ENCODE results near the gene CMBL.
"Not testable (repeated sequence)": the region's sequence is repeated elsewhere in the genome, so short reads cannot be mapped to it uniquely, and the experiment has no call there.

The CMBL gene

DNA sequence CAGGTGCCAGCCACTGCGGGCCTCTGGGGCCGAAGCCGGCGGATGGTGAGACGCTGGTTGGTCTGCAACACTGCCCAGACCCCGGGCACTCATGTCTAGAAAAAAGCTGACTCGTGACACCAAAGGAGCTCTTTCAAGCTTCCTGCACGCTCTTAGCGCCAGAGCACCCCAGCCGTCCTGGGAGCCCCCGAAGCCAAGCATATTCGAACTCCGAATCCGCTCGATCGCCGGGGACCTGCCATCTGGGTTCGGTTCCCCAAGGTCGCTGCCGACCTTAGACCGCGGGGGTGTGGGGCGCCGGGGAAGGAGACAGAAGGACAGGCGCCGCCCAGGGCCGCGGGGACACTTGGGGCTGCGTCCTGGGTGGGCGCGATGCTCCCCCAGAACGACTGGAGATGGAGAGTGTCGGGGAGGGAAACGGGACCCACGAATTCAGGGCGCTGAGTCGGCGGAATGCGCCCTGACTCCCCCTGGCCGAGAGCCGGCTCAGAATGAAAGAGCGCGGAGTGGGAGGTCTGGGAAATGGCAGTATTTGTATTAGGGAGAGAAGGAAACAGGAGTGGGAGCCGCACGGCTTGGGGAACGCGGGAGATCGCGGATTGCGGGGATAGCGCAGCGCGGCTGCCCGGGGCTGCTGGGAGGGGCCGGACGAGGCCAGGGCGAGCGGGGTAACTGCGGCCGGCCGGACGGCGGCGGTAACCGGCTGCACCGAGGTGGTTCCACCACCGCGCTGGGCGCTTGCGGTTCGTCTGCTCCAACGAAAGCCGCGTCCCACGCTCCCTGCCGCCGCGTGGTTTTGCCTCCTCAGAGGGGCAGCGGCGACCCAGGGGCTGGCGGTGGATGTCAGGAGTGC lies 25.7 kb upstream of the CMBL start:
- DNase-seq (ENCODE audit: low spot score): no peak

DNA sequence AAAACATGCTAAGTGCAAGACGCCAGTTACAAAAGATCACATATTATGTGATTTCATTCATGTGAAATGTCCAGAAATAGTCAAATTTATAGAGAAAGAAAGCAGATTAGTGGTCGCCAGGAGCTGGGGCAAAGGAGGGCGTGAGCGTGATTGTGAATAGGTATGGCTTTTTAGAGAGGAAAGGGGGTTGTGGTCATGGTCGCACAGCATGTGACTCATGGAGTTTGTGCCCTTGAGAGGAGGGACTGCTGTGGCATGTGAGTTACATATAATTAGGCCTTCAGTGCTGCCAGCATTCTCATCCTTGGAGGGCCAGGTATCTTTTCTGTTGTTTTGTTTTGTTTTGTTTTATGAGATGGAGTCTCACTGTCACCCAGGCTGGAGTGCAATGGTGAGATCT lies 24.6 kb upstream of the CMBL start:
- no peak for DNase-seq (ENCODE audit: low spot score)

GRCh38 chr5:10331341-10331796 lies 23.7 kb upstream of the CMBL start:
- DNase-seq (ENCODE audit: low spot score): no peak

DNA sequence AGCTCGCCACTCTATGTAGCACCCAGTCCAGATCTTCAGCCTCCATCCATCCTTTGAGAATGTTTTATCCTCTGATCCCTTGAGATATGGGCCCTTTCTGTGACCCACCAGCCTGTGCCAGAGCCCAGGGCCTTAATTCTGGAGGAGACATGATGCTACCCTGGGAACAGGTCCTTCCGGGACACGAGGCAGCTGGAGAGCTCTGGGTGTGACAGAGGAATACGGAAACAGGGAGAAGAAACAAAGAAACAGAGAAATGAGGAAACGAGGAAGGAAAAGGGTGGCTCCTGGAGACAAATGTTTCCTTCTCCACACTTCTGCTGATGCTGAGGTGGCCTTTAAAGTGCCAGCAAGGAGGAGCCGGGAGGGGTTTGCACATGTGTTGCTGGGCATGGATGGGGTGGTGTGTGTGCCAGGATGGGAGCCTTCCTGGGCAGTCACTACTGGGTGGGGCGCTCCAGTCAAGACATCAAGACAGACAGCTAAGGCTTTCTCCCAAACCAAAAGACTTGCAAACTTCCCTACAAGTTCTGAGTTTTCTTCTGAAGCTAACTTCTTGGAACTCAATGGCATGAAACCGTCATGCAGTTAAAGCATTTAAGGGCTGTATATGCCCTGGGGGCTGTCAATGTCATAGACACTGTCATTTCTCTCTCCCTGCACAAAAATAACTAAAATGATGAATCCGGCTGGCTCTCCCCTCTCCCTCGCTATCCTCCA lies 23.0 kb upstream of the CMBL start:
- no peak for DNase-seq (ENCODE audit: low spot score)

DNA sequence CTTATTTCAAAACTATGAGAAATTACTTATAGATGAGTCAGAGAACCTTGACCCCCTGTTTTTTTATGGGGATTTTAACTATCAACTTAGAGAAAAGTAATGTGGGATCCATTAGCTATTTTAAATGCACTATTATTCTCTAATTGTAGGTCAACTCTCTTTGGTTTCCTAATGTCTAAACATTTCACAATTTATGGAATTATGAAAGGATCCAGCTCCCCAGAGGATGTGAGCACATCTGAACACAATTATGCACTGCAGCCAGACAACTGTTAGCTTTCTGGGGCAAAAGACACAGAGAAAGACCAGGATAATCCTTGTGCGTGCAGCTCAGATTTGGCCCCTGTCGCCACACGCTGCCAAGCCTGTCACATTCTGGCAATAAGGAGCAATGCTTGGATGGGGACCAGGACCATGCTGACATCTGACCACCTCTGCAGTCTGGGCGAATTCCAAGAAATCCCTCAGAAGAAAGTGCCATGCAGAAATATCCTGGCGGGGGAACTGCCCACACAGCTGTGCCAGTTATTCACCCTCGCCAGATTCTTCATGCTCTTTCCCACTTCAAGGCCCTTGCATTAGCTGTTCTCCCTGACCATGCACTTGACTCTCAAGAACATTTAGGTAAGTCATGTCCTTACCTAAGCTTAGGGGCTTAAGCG lies 22.2 kb upstream of the CMBL start:
- no peak for DNase-seq (ENCODE audit: low spot score)

DNA sequence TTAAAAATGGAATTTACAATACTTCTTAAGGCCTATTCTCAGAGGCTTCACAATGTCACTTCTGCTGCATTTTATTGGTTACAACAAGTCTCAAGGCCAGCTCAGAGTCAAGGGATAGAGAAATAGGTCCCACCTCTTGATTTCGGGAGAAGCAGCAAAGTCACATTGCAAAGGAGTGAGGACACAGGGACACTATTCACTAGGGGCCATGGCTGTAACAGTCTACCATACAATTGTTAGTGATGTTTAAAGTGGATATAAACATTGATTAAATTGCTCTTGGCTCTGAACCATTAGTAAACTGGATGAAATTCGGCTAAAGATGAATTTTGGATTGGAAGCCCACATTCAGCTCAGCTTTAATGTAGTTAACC lies 21.7 kb upstream of the CMBL start:
- no peak for DNase-seq (ENCODE audit: low spot score)

DNA sequence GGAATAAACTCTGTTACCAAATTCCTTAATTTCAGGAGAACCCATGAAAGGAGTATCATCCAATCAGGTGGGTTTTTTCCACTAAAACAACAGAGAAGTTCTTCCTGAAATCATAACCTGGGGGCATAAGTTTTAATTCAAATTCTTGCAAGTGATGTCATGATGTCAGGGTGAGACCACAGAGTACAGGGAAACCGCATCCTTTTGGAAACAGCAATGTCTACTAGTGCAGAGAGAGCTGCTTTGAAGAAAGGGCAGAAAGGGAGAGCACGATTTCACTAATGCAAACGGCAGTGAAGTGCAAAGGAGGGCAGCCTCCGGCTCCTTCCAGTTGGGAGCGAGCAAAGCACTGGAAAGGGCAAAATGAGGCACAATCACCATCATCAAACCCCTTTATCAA lies 20.6 kb upstream of the CMBL start:
- DNase-seq (ENCODE audit: low spot score): no peak

DNA sequence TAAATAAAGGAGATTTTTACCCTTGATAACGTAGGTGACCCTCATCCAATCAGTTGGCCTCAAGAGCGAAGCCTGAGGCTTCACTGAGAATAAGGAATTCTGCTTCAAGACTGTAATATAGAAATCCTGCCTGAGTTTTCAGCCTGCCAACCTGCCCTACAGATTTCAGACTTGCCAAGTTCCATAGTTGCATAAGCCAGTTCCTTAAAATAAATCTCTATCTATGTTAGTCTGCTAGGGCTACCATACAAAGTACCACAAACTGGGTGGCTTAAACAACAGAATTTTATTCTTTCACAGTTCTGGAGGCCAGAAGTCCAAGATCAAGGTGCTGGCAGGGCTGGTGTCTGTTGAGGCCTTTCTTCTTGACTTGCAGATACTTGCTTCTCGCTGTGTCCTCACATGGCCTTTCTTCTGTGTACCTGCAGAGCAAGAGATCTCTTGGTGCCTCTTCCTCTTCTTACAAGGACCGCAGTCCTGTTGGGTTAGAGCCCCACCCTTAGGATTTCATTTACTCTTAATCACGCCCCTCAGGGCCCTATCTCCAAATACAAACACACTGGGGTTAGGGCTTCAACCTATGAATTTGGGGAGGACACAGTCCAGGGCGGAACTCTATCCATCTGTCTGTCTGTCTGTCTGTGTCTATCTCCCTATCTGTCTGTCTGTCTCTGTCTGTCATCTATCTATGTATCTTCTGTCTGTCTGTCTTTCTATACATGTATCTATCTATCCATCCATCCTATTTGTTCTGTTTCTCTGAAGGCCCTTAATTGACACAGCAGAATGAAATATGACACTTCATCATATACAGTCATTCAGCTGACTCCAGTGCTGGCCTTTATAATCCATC lies 17.0 kb upstream of the CMBL start:
- no peak for DNase-seq (ENCODE audit: low spot score)

DNA sequence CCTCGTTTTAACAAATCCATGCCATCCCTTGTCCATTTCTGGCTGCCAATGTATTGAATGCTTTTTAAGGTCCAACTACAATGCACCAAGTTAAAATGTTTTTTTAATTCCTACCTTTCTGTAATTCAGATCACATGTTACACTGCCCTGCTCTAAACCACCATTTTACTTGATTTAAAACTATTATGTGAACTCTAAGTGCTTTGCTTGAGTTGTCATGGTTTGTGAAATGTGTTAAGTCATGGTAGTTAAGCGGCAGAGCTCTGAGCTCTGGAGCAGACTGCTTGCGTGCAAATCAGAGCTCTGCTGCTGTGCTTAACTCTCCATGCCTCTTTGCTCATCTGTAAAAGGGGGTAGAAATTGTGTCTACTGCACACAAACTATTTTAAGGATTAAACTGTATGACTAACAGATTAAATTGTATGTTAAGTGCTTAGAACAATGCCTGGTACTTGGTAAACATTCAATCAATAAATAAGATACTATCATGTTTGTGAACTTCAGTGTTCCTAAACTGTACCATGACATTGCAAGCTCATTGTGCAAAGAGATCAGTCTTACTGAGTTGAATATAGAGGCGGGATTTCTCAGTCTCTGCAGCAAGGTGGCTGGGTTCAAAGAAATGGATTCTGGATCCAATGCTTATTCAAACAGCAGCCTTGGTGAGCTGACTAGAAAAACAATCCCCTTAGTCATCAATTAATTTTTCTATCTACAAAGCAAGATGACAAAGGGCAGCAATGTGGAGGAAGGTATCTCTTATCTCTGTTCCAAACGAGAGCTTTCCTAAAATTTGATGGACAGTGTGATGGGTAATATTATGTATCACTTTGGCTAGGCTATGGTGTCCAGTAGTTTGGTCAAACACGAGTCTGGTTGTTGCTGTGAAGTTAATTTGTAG lies 16.1 kb upstream of the CMBL start:
- no peak for DNase-seq (ENCODE audit: low spot score)

GRCh38 chr5:10321882-10322281 lies 14.2 kb upstream of the CMBL start:
- no peak for DNase-seq (ENCODE audit: low spot score)

DNA sequence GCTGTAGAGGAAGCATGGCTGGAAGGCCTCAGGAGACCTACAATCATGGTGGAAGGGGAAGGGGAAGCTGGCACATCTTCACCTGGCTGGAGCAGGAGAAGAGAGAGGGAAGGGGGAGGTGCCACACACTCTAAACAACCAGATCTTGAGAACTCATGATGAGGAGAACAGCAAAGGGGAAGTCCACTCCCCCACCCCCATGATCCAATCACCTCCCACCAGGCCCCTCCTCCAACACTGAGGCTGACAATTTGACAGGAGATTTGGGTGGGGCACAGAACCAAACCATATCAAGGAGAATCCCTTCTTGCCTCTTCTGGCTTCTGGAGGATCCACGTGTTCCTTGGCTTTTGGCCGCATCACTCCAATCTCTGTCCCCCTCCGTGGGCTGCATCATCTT lies 13.1 kb upstream of the CMBL start:
- no peak for DNase-seq (ENCODE audit: low spot score)

- DNase-seq (ENCODE audit: low spot score): no peak
Measured at GRCh38 chr5:10319202-10319851, 11.6 kb upstream of the CMBL start.

DNA sequence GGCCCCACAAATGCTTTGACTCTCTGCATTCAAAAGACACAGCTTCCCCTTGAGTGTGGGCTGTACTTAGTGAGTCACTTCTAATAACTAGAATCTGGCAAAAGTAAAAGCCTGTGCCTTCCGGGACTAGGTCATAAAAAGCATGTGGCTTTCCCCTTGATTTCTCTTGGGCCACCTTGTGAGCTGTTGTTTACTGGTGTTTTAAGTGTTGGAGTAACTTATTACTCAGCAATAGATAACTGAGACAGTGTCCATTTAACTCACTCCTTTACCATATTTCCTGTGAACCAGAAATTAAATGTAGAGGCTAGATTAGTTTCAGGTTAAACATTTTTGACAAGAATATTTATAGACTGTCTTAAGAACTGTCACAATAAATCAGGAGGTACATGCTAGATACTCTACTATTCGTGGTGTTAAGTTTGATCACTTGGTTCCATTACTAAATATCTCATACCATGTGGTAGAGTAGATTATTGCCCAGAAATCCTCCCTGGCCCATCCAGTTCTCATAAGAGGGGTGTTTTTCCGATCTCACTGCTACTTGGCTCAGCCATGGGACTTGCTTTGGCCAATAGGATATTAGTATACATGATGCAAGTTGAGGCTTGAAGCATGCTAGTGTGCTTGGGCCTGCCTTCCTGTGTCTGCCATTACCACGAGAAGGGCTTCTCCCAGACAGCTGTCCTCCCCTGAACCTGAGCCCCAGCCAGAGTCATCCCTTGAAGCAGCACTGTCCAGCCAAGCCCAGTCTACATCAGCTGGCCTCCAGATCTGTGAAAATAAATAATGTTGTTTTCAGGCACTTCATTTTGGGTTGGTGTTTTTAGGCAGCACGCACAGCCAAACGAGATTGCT lies 10.4 kb upstream of the CMBL start:
- no peak for DNase-seq (ENCODE audit: low spot score)

DNA sequence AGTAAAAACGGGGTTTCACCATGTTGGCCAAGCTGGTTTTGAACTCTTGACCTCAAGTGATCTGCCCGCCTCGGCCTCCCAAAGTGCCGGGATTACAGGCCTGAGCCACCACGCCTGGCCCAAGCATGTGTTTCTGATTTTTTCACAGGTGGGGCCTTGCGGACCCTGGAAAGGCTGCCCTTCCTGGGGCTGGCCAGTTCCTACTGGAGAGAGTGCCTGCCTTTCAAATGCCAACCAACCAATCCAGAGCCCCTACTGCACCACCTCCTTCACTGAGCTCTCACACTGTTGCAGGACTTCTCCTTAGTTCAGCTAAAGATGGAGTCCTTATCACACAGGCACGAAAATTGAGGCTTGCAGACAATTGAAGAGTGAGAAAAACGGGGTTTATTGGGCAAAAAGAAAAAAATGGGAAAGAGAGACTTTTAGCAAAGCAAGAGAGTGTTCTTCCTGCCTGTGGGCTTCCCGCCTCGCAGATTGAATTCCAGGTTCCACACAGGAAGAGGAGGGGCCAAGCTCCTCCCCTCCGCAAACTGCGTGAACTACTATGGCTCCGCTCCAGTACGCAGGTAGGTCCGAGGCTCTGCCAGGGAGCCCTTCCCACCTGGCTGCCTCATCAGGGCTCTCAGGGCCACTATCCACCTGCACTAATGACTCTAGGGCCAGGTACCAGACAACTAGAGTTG lies 8.3 kb upstream of the CMBL start:
- DNase-seq (ENCODE audit: low spot score): no peak

GRCh38 chr5:10315201-10315600 lies 7.5 kb upstream of the CMBL start:
- DNase-seq (ENCODE audit: low spot score): no peak

GRCh38 chr5:10311595-10312425 lies 4.1 kb upstream of the CMBL start:
- DNase-seq (ENCODE audit: low spot score): no peak

DNA sequence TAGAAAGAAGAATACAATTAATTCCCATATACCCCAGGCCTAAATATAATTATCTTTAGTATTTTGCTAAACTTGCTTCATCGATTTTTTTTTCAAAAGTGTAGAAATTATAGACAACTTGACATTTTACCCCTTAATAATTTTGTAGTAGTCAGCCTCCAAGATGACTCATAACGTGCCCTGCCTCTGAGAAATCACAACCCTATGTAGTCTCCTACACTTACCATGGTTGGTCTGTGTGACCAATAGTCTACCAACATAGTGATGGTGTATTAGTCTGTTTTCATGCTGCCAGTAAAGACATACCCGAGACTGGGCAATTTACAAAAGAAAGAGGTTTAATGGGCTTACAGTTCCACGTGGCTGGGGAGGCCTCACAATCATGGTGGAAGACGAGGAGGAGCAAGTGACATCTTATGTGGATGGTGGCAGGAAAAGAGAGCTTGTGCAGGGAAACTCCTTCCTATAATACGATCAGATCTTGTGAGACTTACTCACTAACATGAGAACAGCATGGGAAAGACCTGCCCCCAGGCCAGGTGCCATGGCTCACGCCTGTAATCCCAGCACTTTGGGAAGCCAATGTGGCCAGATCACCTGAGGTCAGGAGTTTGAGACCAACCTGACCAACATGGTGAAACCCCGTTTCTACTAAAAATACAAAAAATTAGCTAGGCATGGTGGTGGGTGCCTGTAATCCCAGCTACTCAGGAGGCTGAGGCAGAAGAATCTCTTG lies 3.3 kb upstream of the CMBL start:
- not testable (repeated sequence) for DNase-seq (ENCODE audit: low spot score)
